Medulla oblongata (tissue), 1 donor: ENCODE results near the gene MAFB.

Source experiments
- DNase-seq: peaks from one replicate; pipeline ENCODE4 v3.0.0-alpha.2; 2015; ENCODE audit errors: extremely low spot score

The MAFB gene

DNA sequence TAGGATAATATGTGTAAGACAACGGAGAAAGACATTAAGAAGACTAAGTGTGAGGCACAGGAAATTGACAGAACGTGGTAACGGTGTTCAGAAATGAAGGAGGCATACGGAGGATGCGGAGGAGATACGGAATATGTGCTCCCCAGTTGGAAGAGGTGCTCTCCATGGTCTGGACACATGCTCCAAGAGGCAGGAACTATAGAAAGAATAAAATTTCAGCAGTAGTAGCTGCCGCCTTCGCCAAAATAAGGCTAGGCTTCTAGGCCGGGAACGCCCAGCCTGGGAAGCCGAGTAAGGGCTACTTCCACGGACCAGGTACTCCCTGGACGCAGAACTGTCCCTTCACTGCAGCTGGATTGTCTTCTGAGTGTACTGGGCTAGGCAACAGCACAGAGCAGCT lies 7.4 kb downstream of the MAFB start:
- DNase-seq = no peak

GRCh38 chr20:40681165-40681564 lies 7.9 kb downstream of the MAFB start:
- no peak for DNase-seq

- DNase-seq = no peak
Measured at GRCh38 chr20:40680161-40680959, 8.7 kb downstream of the MAFB start.

- no peak for DNase-seq
Measured at GRCh38 chr20:40679184-40679583, 9.9 kb downstream of the MAFB start.

- DNase-seq = no peak
Measured at GRCh38 chr20:40678286-40678875, 10.7 kb downstream of the MAFB start.

GRCh38 chr20:40677343-40677924 lies 11.6 kb downstream of the MAFB start:
- no peak for DNase-seq

- peak; percentile 38 for DNase-seq
Measured at GRCh38 chr20:40676491-40677269, 12.4 kb downstream of the MAFB start.

DNA sequence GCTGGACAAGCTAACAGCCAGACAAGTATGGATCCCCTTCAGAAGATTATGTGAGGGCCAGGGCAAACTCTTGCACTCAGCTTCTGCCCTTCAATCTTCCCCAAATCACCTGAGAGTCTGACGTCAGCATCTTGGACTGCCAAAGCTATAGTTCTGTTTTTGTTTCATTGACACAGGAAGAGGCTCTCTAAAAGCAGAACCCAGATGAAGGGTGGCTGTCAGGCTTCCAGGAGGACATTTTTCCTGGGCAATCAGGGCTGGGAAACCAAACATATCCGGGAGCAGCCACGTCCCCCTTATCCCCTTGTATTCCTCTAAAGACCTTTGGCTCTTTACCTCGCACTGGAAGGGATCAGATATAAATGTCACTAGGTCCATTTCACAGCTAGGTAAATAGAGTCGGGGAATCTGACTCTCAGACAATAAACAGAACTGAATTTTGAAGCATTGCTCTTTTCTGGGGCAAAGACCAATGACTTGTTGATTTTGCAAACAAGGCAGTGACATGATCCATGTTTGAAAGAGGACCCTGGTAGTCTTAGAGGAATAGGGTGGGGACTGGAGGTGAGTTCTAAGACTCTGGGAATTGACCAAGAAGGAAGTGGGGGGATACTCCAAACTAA lies 13.3 kb downstream of the MAFB start:
- DNase-seq = peak; percentile 45

- DNase-seq = no peak
Measured at GRCh38 chr20:40673442-40673841, 15.6 kb downstream of the MAFB start.

DNA sequence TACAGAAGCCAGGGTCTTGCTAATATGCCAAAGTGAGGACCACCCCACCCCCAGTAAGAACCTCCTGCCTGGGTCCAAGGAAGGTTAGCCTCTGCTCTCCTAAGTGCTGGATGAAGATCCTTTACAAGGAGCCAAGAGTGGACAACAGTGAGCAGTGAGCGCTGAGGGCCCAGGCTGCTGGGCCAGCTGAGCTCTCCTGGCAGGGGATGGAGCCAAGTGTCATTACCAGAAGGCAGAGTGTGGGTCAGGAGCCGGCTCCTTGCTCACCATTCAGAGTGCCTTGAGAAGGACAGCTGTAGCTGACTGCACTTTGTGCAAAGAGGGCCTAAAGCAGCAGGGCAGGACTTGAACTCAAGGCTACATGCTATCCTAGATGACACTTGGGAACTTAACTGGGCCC lies 16.9 kb downstream of the MAFB start:
- DNase-seq = peak; percentile 8

- no peak for DNase-seq
Measured at GRCh38 chr20:40670253-40670652, 18.8 kb downstream of the MAFB start.

DNA sequence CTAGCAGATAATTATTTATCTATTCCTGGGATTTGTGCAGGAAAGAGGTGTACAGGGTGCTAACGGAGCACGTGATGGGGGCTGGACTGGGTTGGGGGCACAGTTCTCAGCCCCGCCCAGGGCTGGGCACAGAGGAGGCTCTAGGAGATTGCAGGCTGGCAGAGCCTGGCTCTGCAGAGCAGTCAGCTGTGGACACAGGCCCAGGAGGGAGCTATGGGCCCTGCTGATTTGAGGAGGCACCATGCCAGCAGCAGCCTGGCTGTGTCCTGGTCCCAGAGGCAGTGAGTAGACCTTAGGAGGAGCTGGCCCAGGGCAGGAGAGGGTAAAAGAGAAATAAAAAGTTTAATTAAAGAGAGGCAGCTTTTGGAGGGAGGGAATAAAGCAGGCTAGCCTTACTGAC lies 19.3 kb downstream of the MAFB start:
- no peak for DNase-seq

- no peak for DNase-seq
Measured at GRCh38 chr20:40668449-40669228, 20.4 kb downstream of the MAFB start.

DNA sequence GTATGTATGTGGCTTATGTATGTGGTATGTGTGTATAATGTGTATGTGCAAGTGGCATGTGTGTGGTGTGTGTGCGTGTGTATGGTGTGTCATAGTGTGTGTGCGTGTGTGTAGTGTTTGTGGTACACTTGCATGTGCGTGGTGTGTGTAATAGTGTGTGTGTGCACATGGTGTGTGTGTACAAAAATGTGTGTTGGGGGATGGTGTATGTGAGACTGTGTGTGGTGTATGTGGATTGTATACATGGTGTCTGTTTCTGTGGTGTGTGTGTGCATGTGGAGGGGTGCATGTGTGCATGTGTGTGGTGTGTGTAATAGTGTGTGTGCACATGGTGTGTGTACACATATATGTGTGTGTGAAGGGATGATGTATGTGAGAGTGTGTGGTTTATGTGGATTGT lies 21.5 kb downstream of the MAFB start:
- DNase-seq = no peak

GRCh38 chr20:40666336-40666735 lies 22.7 kb downstream of the MAFB start:
- DNase-seq = no peak

- no peak for DNase-seq
Measured at GRCh38 chr20:40664891-40665290, 24.1 kb downstream of the MAFB start.

- DNase-seq = no peak
Measured at GRCh38 chr20:40663991-40664880, 24.8 kb downstream of the MAFB start.

DNA sequence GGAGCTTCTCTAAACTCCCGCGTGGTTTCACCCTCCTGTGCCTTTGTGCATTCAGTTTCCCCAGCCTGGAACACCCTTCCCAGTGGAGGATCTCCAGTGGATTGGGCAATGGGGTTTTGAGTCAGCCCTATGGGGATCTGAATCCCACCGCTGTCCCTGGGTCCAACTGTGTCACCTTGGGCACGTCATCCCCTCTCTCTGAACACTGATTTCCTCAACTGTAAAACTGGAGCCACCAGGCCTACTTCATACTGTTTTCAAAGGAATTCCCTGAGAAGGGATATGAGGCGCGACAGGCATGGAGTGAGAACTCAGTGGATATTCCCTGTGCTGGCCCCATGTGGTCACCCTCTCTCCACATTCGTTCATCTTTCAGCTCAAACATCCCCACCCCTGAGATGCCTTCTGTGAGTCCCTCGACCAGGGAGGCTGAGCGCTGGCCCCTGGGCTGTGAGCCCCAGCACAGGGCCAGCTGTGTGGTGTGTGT lies 25.7 kb downstream of the MAFB start:
- DNase-seq = no peak

DNA sequence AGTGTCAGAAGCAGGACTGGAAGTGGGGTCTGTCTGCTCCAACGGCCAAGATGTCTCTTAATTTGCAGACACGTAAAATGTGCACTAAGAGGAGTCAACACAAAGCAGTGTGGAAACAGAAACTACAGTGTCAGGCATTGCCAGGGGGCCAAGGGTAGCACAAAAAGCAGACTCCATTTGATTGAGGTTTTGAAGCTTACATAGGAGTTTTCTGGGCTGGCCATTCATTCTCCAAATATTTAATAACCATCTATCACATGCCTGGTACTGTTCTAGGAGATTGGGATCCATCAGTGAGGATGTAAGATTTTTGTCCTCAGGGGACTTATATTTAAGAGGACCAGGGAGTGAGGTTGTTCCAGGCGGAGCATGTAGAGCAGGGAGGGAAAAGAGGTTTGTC lies 29.5 kb downstream of the MAFB start:
- DNase-seq = no peak

DNA sequence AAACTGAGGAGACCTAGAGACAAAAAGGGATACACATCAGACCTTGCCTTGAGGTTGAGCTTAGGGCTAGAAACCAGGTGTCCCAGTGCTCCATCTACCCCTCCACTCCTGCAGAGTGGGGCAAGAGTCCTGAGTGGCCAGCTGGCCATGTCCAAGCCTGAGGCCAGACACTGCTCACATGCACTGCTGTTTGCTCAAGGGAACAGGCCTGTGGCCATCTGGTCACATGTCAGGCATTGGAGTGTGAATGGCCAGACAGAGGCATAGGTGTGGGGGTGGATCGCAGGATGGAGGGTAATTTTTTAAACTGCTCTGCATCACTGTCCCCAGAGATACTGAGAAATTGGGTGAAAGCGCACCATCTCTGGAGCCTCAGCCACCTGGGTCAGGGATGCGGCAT lies 30.5 kb downstream of the MAFB start:
- no peak for DNase-seq
